HG03378 (cell line): ENCODE data around the gene HSPB3.
"Not testable (repeated sequence)": the region's sequence is repeated elsewhere in the genome, so short reads cannot be mapped to it uniquely, and the experiment has no call there.

Source experiments
- ATAC-seq: cut with Tn5 transposase; IDR thresholded peaks from one replicate; pipeline ENCODE4 v1.9.1; 2021; ENCODE audit warnings: mild to moderate bottlenecking, moderate library complexity; ENCODE audit not compliant: unreplicated experiment

HSPB3 gene

DNA sequence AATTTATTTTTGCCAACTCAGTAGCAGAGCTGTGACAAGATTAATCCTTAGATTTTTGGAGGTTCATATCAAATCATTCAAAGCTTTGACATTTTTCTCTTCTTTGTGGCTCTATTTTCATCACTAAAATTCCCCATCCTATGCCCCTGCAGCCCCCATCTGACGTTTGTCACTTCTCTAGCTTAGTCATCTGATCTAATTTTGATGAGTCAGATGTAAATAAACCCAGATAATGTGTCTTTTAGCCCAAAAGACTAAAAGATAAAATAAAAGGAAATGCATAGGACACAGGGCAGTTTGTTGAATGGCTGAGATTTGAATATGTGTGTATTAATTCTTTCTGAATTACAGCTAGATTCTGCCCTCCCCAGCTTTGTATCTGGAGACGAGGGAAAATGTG lies 897 bp upstream of the HSPB3 start:
- no peak for ATAC-seq

DNA sequence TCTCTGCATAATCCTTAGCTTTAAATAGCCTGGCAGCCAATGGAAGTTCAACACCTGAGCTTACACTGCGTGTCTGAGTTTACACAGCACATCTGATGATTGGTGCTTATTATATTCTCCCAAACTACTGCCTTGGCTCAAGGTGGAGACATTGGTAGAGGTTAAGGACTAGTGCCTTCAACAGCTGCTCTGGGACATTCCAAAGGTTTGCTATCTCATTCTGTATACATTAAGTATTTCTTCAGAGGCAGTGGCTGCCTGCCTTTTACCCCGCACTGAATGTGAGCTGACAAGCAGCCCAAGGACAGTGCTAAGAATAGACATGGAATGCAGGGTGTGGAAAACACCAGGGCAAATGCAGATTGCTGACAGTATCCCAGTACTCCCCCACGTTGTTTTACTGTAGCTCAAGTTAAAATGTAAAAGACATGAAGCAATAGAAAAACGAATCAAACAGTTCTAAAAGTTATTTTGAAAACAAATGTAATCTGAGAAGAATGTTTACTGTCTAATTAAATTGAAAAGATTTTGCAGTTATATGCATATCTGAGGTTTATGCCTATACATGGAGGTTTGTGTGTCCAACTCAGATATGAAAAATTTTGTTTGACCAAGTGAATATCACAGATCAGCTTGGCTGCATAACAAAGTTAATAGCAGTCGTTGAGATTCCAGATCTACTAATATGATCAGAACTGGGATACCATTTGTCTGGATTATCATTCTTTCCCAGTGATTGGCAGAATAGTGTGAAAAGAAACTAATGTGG lies 1.8 kb downstream of the HSPB3 start:
- ATAC-seq, result no peak

DNA sequence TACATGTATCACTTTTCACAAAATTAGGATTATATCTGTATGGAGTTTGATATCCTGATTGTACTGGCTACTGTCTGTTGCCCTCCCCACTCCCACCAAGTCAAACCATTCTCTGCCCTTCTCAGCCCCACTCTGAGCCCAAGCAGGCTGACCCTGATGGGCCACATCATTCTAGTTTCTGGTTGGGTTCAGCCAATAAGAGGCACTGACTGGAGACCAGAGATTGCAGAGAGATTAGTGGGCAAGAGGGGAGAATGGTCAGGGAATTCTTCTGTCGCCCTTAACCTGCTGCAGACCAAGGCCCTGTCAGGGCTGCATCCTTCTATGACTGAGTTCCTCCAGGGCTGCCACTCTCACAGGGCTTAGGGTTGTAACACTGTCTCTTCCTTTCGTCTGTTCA lies 2.7 kb downstream of the HSPB3 start:
- no peak for ATAC-seq

DNA sequence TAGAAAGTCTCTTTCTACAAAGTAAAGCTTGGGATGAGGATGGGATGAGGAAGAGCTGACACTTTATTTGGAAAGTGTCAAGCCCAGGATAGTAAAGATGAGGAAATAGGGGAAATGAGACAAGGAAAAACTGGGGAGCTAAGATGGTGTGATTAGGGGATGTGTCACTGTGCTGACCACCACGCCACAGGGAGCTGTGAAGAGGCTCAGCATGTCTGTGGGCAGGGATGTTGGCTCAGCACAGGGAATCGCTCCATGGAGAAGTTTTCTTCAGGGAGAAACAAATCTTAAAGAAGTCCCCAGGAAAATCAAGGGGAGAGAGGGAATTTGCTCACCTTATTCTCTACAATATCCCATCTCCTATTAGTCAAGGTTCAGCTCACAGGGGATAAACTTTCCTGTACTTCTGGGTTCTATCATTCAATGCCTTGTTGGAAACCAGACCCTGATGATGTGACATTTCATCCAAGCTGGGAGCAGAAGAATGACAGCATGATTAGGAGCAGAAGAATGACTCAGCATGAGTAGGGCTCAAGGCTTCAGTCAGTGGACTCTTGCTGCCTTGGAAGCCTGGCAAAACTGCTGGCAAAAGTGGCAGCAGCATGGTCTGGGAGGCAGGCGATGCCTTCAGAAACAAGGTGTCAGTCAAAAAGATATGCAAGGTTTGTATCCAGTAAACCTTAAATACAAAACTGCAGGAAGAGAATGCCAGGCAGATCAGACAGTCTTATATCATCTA lies 4.9 kb downstream of the HSPB3 start:
- ATAC-seq, result no peak

DNA sequence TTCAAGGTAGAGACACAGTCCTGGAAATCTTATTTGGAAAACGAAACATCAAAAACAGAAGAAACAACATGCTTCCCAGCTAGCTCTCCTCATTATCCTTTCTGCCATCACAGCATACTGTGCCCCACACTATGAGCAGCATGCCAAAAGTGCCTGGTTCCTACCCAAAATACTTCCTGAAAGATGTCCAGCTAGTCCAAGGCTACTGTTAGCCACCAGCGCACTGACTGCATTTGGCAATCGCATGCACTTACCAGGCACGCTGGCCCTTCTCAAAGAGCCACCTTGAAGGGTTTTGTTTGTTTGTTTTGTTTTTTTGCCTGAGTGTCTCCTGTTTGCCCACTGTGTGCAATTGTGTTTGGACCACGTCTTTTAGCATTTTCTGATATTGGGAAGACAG lies 6.8 kb downstream of the HSPB3 start:
- no peak for ATAC-seq

DNA sequence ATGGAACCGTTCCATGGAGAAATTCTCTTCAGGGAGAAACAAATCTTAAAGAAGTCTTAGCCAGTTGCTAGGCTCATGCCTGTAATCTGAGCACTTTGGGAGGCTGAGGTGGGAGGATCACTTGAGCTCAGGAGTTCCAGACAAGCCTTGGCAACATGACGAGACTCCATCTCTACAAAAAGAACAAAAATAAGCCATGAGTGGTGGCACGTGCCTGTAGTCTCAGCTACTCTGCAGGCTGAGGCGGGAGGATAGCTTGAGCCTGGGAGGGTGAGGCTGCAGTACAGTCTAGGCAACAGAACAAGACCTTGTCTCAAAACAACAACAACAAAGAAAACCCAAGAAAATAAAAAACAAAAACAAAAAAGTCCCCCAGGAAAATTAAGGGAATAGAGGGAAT lies 8.2 kb downstream of the HSPB3 start:
- ATAC-seq, result no peak

DNA sequence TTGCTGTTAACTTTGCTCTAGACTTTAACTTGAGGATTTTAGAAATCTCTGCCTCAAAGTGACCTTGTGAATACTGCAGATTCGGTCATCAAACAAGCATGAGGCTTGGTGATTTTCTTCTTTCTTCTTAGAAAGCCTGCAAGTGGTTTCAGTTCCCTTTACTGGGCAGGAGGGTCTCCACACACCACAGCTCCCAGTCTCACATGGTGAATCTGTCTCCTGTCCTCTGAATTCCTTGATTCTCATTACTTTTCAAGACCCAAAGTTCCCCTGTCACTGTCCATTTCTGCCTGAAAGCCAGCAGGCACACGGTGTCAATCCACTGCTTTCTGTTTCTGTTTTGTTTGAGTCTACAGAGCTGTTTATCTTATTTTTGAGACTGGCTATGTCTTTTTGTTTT lies 14.1 kb downstream of the HSPB3 start:
- peak; percentile 88 for ATAC-seq

DNA sequence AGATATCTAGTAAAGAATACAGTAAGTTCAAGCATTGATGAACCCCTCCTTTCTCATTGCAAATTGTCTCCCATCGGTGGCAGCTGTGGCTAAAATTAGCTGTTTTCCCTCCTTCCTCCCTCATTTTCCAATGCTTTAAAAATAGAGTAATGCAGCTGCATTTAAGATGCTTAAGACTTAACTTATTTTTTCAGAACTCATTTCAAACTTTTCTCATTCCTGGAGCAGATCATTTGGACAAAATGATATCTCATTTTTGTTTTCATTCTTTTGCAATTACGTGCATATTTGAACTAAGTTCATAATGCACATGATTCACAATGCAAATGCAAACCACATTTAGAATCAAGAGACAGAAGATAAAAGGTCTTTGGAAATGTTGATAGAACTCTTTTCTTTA lies 14.6 kb downstream of the HSPB3 start:
- no peak for ATAC-seq

DNA sequence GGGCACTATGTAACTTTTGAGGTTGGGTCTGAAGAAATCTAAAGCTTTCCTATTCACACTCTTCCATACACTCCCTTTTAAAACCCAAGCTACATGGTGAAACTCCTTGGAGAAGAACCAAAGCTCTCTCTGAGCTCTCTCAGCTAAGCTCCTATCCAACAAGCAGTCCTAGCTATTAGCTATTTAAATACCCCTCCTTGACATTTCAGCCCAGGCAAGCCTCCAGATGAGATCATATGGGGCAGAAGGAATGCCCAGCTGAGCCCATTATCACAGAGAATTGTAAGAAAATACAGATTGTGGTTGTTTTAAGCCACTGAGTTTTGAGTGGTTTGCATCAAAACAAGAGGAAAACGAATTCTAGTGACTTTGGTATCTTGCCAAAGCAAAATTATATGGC lies 15.2 kb downstream of the HSPB3 start:
- no peak for ATAC-seq

DNA sequence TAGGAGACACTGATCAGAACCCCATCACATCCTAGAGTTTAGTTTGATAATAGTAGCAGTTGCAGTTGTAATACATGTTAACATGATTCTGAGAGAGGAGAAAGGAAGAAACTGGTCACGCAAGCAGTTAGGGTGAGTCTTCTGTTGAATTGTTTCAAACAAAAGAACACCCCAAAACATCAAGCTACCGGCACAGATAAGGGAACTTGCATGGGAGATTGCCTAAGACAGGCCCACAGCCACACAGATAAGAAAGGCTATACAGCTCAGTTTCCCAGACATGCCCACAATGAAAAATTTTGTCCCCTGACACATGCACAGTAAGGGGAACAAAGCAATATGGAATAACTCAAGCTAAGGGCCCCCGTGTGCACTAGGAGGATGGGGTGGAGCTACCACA lies 15.9 kb downstream of the HSPB3 start:
- no peak for ATAC-seq

DNA sequence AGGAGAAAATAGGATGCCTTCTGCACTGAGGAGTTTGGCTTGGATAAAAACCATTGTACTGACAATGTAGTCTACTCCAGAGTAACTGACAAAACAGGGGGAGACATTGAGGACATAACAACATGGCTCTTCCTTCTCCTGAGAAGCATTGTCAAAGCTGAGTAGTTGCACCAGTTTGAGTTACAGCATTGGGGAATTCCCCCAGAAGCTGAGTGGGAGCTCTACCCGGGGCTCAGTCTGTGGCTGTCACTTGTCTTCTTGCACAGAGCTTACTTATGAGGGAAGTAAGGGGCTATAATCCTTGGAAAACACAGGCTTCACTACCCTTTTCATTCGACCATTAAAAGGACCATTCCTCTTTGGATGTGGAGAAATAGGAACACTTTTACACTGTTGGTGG lies 21.2 kb downstream of the HSPB3 start:
- ATAC-seq, result no peak

DNA sequence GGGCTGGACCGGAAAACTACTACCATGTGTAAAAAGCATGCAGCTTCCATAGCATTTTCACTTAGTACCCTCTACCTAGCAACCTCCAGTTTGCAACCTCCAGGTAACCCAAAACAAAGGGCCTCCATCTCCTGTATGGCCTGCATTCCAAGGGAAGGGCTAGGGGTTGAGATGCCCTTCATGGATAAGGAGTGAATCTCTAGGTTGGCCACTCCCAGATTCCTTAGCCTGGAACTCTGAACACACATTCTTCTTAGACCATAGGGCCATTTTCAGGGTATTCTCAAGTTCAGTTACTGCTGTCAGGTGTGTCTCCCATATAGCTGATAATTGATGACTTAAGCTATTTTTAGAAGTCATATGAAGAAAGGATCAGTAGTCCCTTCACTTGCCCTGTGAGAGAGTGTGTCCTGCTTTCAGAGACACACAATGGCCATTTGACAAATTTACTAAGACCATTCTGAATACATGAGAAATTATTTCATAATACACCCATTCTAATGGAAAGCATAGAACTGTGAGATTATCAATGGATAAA lies 22.5 kb downstream of the HSPB3 start:
- ATAC-seq, result no peak

DNA sequence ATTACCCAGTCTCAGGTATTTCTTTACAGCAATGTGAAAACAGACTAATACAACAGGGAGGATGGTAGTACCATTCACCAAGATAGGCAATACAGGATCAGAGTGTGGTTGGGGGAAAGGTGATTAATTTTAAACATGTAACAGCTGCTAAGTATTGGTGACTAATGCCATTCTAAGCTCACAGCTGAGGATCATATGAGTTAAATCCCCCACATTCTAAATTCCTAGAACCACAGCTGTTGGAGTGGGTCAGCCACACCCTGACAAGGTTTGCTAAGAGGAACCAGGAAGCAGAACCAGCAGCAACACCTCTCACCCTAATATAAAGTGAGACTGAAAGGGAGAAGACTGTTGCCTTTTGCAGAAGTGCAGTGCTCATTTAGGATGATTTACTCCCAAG lies 24.8 kb downstream of the HSPB3 start:
- ATAC-seq, result no peak

DNA sequence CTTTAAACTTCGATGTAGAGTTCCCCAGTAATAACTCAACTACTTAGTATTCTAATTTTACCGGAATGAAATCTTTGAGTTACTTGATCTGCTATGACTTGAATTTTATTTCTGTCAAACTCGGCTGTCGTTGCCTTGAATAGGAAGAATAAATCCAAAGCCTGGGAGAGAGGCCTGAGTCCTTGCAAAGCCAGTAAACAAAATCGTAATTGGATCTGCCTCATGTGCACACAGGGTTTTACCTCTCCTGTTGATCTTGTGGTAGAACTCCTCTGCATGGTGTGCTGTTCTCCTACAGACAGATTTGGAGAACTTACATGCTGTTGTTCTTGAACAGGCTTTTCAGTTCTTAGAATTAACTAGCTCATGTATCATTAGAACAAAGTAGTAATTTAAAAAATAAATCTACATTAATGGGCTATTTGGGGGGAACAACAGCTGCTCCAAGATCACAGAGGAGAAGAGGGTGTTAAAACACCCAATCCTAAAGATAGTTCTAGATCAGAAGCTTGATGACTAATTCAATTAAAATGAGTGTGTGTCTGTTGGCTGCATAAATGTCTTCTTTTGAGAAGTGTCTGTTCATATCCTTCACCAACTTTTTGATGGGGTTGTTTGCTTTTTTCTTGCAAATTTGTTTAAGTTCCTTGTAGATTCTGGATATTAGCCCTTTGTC lies 28.9 kb downstream of the HSPB3 start:
- no peak for ATAC-seq

DNA sequence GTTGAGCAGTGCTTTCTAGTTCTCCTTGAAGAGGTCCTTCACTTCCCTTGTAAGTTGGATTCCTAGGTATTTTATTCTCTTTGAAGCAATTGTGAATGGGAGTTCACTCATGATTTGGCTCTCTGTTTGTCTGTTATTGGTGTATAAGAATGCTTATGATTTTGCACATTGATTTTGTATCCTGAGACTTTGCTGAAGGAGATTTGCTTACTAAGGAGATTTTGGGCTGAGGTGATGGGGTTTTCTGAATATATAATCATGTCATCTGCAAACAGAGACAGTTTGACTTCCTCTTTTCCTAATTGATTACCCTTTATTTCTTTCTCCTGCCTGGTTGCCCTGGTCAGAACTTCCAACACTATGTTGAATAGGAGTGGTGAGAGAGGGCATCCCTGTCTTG lies 30.2 kb downstream of the HSPB3 start:
- ATAC-seq, result not testable (repeated sequence)

DNA sequence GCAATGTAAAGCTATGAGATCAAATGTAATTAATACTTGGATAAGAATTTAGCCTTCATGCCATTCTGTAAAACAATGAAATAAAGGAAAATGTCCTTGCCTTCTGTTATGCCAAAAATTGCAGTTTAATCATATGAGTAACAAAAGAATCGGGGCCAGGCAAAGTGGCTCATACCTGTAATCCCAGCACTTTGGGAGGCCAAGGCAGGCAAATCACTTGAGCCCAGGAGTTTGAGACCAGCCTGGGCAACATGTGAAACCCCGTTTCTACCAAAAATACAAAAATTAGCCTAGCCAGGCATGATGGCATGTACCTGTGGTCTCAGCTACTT lies 34.1 kb downstream of the HSPB3 start:
- ATAC-seq, result not testable (repeated sequence)

DNA sequence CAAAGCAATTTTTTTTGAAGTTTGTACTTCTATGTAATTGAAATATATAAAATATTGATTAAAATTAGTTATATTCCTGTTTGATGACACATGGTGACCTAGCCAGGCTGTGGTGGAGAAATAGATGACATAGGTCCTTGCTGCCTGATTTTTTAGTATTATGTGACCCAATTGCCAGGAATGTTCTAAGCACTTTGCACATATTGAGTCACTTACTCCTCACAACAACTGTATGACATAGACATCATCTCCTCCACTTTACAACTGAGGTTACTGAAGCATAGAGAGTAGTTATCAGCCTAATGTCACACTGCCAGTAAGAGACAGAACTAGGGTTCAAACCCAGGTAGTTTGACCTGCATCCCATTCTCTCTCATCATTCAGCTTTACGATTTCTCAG lies 35.8 kb downstream of the HSPB3 start:
- ATAC-seq, result no peak

DNA sequence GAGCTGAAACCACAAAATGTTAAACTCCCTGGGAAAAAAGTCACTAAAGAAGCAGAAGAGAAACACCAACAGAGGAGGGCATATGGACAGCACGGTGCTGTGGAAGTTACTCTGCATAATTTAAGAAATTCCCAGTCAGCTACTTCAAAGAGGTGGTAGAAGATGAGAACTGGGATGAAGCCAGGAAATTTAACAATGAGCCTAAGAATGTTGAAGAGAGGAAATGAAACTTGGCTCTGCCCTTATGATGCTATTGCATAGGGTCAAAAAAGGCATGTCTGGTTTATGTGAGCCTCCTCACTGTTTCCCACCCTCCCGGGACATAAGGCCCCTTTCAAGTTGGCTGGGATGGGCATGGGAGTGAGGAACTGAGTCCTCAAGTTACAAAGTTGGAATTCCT lies 36.7 kb downstream of the HSPB3 start:
- ATAC-seq, result no peak

DNA sequence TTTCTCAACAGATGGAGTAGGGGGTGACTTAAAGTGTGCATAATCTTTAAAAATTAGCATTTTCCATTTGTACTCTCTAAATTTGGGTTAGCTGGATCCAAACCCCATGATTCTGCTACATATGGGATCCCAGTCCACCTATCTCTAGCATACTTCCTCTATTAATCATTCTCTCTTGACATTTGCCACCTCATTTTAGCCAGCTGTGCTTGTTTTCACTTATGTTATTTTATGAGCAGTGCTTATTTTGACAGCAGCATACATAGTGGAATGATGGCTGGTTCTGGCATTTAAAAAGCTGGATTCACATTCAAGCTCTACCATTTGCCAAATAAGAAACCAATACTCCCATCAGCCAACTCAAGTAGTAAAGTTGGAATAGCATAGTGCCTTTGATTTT lies 39.5 kb downstream of the HSPB3 start:
- no peak for ATAC-seq
